ENCODE measurements around the gene MAP2K6. TPM values are rescaled to one million over a fixed set of nuclear protein-coding genes. Genes with fewer than 3 reads are reported as not detected.

MAP2K6 gene
- total RNA-seq, 1 experiment from 2014 or later = 17.7 TPM

GRCh38 chr17:69523244-69523861 is 108.9 kb downstream of the MAP2K6 start:
- no peak overlapping the region for H3K4ac ChIP-seq (ENCODE audit: low read depth, low read length)
- no peak overlapping the region for H3K23ac ChIP-seq (ENCODE audit: insufficient read length, low read depth, low read length)
- H3K4me1 ChIP-seq (ENCODE audit: insufficient read depth, low read length) = no peaks in the 10 kb centered on the region
- H4K8ac ChIP-seq (replicated peaks; ENCODE audit: insufficient read length, low read depth, low read length) = no peak overlapping the region
- H2AK5ac ChIP-seq (ENCODE audit: insufficient read length, low read length) = no peak overlapping the region
- no peak overlapping the region for H4K91ac ChIP-seq (ENCODE audit: insufficient read length, low read depth, low read length)
- no peak overlapping the region for H2BK20ac ChIP-seq (ENCODE audit: low read depth, low read length, poor library complexity, severe bottlenecking)
- H2BK5ac ChIP-seq (ENCODE audit: insufficient read length, low read length) = no peak overlapping the region
- H3K27me3 Mint-ChIP-seq (ENCODE audit: low read depth) = no peaks in the 10 kb centered on the region
- no peak overlapping the region for H2AFZ ChIP-seq (ENCODE audit: low read length)
- no peaks in the 10 kb centered on the region for H3K9me3 ChIP-seq (ENCODE audit: control insufficient read depth, low read depth, low read length)
- peak; percentile 58 for DNase-seq
- peaks cover 0 to 4% of the 10 kb centered on the region in 2 experiments; a peak in 2 of 5 replicates for H3K9me3 Mint-ChIP-seq
- no peak overlapping the region for H3K9ac ChIP-seq (ENCODE audit: extremely low read depth, insufficient read length, low read length)
- no peak overlapping the region for H3K56ac ChIP-seq (ENCODE audit: insufficient read length, low read depth, low read length)
- no peak overlapping the region for H2BK12ac ChIP-seq (ENCODE audit: insufficient read length, low read depth, low read length)
- peak; percentile 78 for TF ChIP-seq CTCF (conservative IDR thresholded peaks at IDR 0.05)
- H3K27ac ChIP-seq (ENCODE audit: insufficient read length, low read depth, low read length) = no peak overlapping the region
- peaks cover 45 to 63% (median 53%) of the 10 kb centered on the region in 3 experiments for H3K36me3 Mint-ChIP-seq (ENCODE audit: insufficient read depth in 1 of 3, low read depth in 3 of 3)
- no CpG with 5 or more reads among the region's 7 CpGs for WGBS (ENCODE audit: extremely low coverage, insufficient read length, low lambda C conversion rate)
- no peak overlapping the region for H3K14ac ChIP-seq (ENCODE audit: insufficient read depth, low read length)
- no peak overlapping the region for H3K27ac Mint-ChIP-seq
- H3K27me3 ChIP-seq (ENCODE audit: insufficient read depth, low read length) = no peaks in the 10 kb centered on the region
- H2BK15ac ChIP-seq (ENCODE audit: low read depth, low read length) = no peak overlapping the region
- no peak overlapping the region for H3K4me3 Mint-ChIP-seq
- H3K23me2 ChIP-seq (ENCODE audit: insufficient read length, low read depth, low read length, poor library complexity, severe bottlenecking) = no peaks in the 10 kb centered on the region
- peaks cover 6% of the 10 kb centered on the region in 2 experiments; a peak in 2 of 4 replicates for H3K4me1 Mint-ChIP-seq
- H3K18ac ChIP-seq (ENCODE audit: insufficient read length, low read depth, low read length) = no peak overlapping the region
- no peaks in the 10 kb centered on the region for H4K20me1 ChIP-seq (ENCODE audit: control insufficient read depth, insufficient read depth, insufficient read length)
- no peak overlapping the region for H3T11ph ChIP-seq (ENCODE audit: low read length)
- H3K79me1 ChIP-seq (ENCODE audit: insufficient read depth, low read depth, low read length, poor library complexity, severe bottlenecking) = no peaks in the 10 kb centered on the region
- no peak overlapping the region for H3K4me2 ChIP-seq (ENCODE audit: insufficient read depth, insufficient read length, low read length)
- H3K79me2 ChIP-seq (ENCODE audit: insufficient read depth, low read length) = no peaks in the 10 kb centered on the region
- H2BK120ac ChIP-seq (ENCODE audit: low read depth, low read length, poor library complexity, severe bottlenecking) = no peak overlapping the region
- H4K5ac ChIP-seq (ENCODE audit: insufficient read length, low read depth, low read length) = no peak overlapping the region
